ENCODE results near the gene LRBA. TPM values are rescaled to one million over a fixed set of nuclear protein-coding genes. Genes with fewer than 3 reads are reported as not detected.
"Not testable (repeated sequence)": the region's sequence is repeated elsewhere in the genome, so short reads cannot be mapped to it uniquely, and the experiment has no call there.

Gene LRBA
- total RNA-seq: 68.0 TPM

DNA sequence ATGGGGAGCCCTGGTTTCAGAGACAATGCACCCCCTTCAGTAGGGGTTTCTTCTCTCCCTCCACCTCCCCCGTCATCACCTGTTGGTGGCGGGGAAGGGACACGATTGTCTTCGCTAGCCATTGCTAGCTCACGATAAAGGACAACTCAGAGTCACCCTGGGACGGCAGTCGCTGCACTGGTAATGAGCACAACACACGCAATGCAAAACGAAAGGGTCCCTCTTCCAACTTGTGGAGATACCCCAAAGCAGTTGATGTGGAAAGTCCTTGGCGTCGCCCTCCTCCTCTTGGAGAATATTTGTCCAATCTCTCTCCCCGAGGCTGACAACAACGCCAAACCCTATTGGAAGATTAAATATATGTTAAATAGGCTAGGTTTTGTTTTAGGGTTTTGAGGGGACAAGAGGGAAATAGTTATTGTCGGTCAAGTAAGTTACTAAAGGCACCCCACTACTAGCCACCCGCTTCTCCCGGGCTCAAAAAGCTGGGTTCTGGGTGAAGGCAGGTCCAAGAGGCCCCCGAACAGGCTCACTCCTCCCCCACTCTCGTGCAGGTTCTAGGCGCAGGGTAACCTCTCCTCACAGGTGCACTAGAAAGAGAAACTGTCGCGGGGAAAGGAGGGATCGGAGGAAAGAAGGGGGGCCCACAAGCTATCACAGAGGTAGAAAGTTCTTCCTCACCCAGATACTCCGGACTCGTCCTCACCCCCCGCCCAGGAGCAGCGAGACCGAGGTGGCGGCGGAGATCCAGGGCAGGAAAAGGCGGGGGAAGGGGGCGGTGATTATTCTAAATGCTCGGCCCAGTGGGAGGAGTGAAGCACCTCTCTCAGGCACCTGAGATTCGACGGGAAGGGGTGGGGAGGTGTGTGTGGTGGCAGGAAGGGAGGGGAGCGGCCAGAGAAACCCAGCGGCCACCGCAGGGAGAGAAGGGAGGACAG, at the start of gene LRBA:
Gene LRBA (minus strand): TSS at position 764 of the 938 bp plus-strand sequence. CDS start 642 bp downstream, at position 122.
- intact Hi-C loops (cut with DNase I): no loop called here

DNA sequence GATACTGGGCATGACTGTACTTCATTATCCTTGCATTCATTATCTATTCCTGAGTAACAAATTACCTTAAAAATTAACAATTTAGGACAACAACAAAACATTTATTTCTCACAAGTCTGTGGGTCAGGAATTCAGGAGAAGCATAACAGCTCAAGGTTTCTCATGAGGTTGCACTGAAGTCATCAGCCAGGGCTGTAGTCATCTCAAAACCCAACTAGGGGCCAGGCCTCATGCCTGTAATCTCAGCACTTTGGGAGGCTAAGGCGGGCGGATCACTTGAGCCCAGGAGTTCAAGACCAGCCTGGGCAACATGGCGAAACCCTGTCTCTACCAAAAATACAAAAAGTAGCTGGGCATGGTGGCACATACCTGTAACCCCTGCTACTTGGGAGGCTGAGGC, 48.1 kb upstream of the LRBA start:
- H3K4me3 ChIP-seq; intact Hi-C loops (cut with DNase I); H3K27ac ChIP-seq; H3K27me3 ChIP-seq; DNase-seq (ENCODE audit: extremely low spot score in 2 of 2); H3K4me1 ChIP-seq; H3K36me3 ChIP-seq; H3K9me3 ChIP-seq: not testable (repeated sequence)

More for the DNA sequence above, at the start of gene LRBA:
- no peaks in the 10 kb centered on the region for H3K27me3 ChIP-seq
- H3K27ac ChIP-seq: peak within 1 kb of the TSS; percentile 98
- H3K36me3 ChIP-seq: no peaks in the 10 kb centered on the region
- TF ChIP-seq CTCF (IDR thresholded peaks at IDR 0.05): no peak
- peak in 1 of 2 donors; percentile 10 for TF ChIP-seq POLR2AphosphoS5 (IDR thresholded peaks at IDR 0.05; ENCODE audit: insufficient read depth in 1 of 2, low read depth in 1 of 2)
- H3K9me3 ChIP-seq: no peaks in the 10 kb centered on the region
- DNase-seq (ENCODE audit: extremely low spot score in 2 of 2): no peak
- H3K4me1 ChIP-seq: peaks cover 21% of the 10 kb centered on the region
- peak within 1 kb of the TSS; percentile 78 to 100 for H3K4me3 ChIP-seq

- Histone ChIP-seq H3K4me1 (no peaks in the 10 kb centered on the region), H3K4me3 (no peak overlapping the region), H3K9me3 (no peaks in the 10 kb centered on the region), H3K27me3 (no peaks in the 10 kb centered on the region), H3K36me3 (no peaks in the 10 kb centered on the region), H3K27ac (no peak overlapping the region)
- no peak for DNase-seq (ENCODE audit: extremely low spot score in 2 of 2)
- intact Hi-C loops (cut with DNase I): no loop called here
- TF ChIP-seq POLR2A (IDR thresholded peaks at IDR 0.05): no peak
Observed at GRCh38 chr4:151055539-151055938, 40.5 kb upstream of the LRBA start.

GRCh38 chr4:151052785-151053184, 37.7 kb upstream of the LRBA start:
- H3K27ac ChIP-seq: no peak overlapping the region

DNA sequence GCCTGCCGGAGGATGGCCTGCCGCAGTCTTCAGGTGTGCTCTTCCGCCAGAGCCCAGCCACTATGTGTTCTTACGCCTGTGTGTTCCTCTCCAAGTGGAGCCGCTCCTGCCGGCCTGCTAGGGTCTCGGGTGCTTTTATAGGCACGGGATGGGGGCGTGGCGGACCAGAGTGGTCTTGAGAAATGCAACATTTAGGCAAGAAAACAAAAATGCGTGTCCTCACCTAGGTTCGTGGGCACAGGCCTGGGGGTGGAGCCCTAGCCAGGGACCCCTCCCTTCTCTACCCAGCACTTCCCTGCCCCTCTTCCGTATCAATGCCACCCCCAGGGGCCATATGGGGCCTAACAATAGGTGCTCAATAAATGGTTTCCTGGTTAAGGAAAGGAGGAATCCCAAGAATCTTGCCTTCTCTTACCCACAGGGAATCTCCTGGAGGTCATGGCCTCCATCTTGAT, 34.4 kb upstream of the LRBA start:
- no peak overlapping the region for H3K27ac ChIP-seq
- TF ChIP-seq CTCF (IDR thresholded peaks at IDR 0.05): no peak
- TF ChIP-seq POLR2AphosphoS5 (IDR thresholded peaks at IDR 0.05; ENCODE audit: insufficient read depth in 1 of 2, low read depth in 1 of 2): no peak
- H3K9me3 ChIP-seq: no peaks in the 10 kb centered on the region
- DNase-seq (ENCODE audit: extremely low spot score in 2 of 2): no peak
- no peaks in the 10 kb centered on the region for H3K4me1 ChIP-seq
- no peak overlapping the region for H3K4me3 ChIP-seq
- intact Hi-C loops (cut with DNase I): no loop called here
- no peaks in the 10 kb centered on the region for H3K36me3 ChIP-seq
- no peaks in the 10 kb centered on the region for H3K27me3 ChIP-seq

More at GRCh38 chr4:151052785-151053184, 37.7 kb upstream of the LRBA start:
- H3K4me1 ChIP-seq: no peaks in the 10 kb centered on the region
- no peaks in the 10 kb centered on the region for H3K9me3 ChIP-seq
- TF ChIP-seq POLR2A (IDR thresholded peaks at IDR 0.05) (no peak), CTCF (IDR thresholded peaks at IDR 0.05) (no peak), POLR2AphosphoS5 (IDR thresholded peaks at IDR 0.05; ENCODE audit: insufficient read depth in 1 of 2, low read depth in 1 of 2) (no peak)
- H3K4me3 ChIP-seq: no peak overlapping the region
- H3K27me3 ChIP-seq: no peaks in the 10 kb centered on the region
- intact Hi-C loops (cut with DNase I): no loop called here
- DNase-seq (ENCODE audit: extremely low spot score in 2 of 2): no peak
- no peaks in the 10 kb centered on the region for H3K36me3 ChIP-seq

- Histone ChIP-seq H3K36me3 (no peaks in the 10 kb centered on the region), H3K4me3 (no peak overlapping the region), H3K4me1 (no peaks in the 10 kb centered on the region), H3K27me3 (no peaks in the 10 kb centered on the region), H3K9me3 (no peaks in the 10 kb centered on the region), H3K27ac (no peak overlapping the region)
- TF ChIP-seq POLR2A (IDR thresholded peaks at IDR 0.05) (no peak), POLR2AphosphoS5 (IDR thresholded peaks at IDR 0.05; ENCODE audit: insufficient read depth in 1 of 2, low read depth in 1 of 2) (no peak)
- DNase-seq (ENCODE audit: extremely low spot score in 2 of 2): no peak
- intact Hi-C loops (cut with DNase I): no loop called here
Observed at GRCh38 chr4:151048913-151049312, 33.8 kb upstream of the LRBA start.
